ENCODE data around the gene SMAD7.
A peak's percentile ranks its signal among the peaks of the same experiment; 100 is the strongest.
"Not testable (repeated sequence)": the region's sequence is repeated elsewhere in the genome, so short reads cannot be mapped to it uniquely, and the experiment has no call there.

Gene SMAD7

DNA sequence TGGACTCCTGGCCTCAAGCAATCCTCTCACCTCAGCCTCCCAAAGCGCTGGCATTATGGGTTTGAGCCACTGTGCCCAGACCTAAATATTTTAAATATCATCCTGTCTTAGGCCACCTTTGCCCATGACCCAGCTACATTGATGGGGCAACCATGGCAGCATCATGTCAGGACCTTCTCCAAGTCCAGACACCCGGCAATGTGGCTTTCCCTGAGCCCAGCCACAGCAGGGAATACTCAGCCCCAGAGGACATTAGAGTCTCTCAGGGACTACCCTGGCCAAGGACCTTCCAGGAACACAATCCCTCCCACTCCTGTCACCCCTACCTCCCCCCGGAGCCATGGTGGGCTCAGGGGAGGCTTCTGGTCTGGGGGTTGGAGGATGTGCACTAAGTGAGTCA is 72.8 kb downstream of the SMAD7 start:
- DNase-seq (ENCODE audit: low read depth), result no peak

DNA sequence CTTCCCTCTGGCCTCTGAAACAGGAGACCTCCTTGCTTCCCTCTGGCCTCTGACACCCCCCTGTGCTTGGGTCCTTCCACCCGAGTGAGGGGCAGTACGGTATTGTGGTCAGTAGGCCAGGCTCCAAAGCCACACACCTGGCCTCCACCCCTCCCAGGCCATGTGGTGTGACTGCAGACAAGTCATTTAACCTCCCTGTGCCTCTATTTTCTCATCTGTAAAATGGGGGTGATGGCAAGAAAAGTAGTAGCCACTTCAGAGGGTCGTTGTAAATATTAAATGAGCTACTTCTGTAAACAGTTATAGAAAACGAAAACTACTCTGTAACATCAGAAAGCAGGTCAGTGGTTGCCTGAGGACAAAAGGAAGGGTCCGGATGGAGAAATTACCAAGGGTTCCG is 74.2 kb downstream of the SMAD7 start:
- no peak for DNase-seq (ENCODE audit: low read depth)

DNA sequence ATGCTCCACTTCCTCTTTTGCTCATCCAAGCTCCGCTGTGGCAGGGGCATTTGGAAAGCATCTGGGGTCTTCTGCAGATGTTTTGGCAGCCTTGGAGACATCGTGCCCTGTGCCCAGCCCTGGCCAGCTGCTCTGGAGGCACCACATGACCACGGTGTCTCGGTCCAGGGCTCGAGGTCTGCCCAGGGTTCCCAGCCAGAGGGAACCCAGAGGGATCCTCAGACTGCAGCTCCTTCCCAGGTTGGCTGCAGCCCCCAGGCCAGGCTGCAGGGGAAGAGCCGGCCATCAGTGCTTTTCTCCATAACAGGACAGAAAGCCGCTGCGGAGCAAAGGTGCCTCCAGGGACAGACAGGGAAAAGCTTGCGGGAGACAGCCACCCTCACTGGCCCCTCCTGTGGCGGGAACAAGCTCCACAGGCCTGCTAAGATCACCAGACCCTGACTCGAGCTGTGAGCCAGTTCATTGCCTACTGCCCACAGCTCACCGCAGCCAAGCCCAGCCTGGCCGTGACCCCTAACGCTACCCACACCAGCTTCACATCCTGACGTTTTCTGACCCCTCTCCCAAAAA is 74.7 kb downstream of the SMAD7 start:
- DNase-seq (ENCODE audit: low read depth), result no peak

DNA sequence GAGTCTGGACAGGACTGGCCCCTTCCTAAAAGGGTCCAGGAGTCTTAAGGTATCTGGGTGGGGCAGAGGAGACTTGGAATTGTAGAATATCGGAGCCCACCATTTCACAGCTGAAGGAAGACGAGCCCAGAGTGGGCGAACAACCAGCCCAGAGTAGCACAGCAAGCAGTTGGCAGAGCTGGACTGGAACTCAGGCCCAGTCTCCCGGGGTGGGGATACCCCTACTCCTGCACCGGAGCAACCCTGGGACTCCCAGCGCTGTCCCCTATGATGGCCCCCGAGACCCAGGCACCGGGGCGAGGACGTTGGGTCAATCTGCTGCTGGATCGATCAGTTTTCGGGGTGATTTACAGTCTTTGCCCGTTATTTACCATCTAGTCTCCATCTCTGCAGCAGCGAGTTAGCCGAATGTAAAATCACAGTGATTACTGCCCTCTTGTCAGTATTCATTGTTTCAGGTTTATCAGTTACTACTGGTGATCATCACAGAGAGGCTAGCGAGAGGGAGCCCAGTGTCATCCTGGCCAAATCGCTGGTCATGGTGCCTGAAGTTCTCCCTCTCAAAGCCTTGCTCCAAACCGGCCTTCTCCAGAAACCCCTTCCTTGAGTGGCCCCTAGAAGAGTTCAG is 75.3 kb downstream of the SMAD7 start:
- DNase-seq (ENCODE audit: low read depth), result no peak

DNA sequence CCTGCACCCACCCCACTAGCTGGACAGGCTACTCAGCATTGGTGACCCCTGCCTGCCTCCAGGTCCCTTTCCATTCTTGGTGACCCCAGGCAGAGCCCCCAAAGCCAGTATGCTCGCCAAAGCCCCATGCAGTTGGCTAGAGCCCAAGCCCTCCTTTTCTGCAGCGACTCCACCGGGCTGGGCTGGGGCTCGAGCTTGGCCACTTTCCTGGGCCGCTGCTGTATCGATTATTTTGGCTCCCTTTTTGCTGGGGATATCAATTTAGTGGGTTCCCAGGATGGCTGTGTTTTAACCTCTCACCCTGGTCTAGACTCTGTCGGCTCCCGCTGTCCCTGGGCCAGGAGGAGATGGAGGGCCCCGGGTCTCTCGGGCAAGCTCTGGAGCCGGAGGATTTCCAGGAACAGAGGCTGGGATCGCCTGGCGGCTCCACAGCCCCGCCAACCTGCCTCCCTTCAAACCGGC is 76.0 kb downstream of the SMAD7 start:
- DNase-seq (ENCODE audit: low read depth), result no peak

DNA sequence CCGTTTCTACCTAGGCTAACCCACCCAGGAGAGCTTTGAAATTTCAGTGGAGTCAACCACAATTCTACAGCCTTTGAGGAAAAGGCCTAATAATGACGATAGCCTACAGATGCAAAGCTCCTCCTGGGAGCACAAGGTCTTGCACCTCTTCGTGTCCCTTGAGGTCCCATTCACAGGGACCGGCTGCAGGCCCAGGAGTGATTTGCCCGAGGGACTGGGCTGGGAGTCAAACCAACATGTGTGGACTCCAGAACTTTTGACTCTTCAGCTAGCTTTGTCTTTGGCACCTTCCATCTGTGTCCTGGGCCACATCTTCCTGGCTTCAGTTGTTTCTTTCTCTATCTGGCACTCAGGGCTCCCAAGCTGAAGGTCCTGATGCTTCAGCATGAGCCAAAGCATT is 76.5 kb downstream of the SMAD7 start:
- no peak for DNase-seq (ENCODE audit: low read depth)

DNA sequence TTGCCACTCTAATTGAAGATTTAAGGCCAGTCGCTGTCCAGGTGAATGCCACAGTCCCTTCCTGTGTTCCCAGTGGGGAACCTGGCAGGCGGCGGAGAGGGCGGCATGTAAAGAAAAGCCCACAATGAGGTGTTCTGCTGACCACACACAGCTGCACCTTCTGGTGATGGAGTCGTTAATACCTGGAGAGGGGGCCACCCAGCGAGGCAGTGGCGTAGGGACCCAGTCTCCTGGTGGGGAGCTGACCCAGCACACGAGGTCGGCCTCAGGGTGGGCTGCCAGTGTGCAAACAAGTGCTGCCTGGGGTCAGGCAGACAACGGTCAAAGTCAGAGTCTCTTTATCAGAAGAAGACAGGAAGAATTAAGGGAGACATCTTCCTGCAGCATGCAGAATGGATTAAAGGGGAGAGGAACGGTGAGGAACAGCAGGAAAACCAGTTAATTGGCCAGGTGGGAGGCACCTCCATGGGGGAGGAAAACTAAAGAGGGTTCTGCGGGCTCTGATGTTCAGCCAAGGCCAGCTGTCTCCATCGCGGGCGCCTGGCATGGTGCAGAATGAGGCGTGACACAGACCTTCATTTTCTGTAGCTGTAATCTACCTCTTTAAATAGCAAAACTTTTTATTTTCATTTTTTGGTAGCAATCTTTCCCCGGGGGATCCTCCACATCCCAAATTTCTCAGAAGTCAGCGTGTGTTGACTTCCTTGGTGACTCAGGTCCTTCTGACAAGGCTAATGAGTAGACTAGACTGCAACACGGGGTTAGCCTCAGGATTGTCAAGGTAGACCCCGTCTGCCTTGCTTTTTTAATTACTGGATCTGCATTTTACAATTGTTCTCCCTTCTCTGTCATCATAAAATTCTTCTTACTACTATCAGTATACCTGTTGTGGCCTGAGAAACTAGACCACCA is 78.3 kb downstream of the SMAD7 start:
- peak; percentile 72 for DNase-seq (ENCODE audit: low read depth)

DNA sequence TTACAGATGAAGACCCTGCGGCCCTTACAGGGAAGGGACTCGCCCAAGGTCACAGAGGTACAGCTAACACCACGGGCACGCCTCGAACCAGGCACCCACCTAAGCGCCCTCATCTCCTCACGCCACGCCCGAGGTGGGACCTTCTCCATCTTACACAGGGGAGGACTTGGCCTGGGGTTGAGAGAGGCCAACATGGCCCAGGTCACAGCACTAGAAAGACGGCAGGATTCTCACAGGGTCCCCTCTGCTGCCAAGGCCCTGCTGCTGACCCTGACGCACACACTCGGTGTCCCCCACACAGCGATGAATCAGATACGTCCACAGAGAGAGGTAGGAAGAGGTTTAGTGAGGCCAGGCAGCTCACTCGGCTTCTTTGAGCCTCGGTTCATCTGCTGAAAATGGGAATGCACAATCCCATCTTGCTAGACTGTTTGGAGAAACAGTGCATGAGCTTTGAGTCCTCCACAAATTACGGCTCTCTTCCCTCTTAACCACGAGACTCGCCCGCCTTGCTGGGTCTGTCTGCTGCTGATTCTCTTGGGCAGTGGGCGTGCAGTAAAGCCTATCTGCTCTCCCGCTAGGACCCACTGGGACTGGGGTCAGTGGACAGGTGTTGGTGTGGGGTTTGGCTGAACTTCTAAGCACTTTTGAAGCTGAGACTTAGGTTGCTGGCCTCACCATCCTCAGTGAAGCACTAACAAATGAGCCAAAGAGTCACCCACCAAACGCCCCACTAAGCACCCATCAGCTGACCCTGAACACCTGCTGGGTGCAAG is 79.2 kb downstream of the SMAD7 start:
- DNase-seq (ENCODE audit: low read depth), result no peak

DNA sequence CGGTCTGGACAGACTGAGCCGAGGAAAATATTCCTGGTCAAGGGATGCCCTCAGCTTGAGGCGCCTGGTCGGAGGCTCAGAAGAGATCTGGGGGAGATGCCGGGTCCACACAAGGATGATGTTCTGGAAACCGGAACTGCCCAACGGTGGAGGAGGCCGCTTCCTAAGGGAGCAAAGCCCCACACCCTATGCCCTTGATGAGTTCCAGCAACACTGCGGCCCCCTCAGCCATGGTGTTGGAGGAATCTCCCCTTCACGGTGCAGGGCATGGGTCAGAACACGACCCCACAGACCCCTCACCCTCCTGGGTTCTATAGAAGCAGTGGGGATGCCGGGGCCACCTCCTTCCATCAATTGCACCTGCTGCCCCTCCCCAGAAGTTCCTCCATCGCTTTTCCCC is 79.8 kb downstream of the SMAD7 start:
- DNase-seq (ENCODE audit: low read depth), result not testable (repeated sequence)
